Uterus (tissue), 2 donors: ENCODE results near the gene SPANXC.

ENCODE experiments used
- CTCF ChIP-seq, 4 experiments: fragments of 200-600 bp in 2 of 4; fragments of 450-650 bp in 2 of 4; sonication (generic) in 2 of 4; IDR thresholded peaks; one replicate each; pipeline ENCODE4 v1.5.1; 2016 to 2019; ENCODE audit warnings: antibody characterized with exemption in 4 of 4, mild to moderate bottlenecking in 2 of 4, moderate library complexity in 1 of 4
- POLR2A ChIP-seq, 2 donors: fragments of 450-650 bp; IDR thresholded peaks; one replicate each; pipeline ENCODE4 v1.6.1; 2016; ENCODE audit warnings: antibody characterized with exemption in 2 of 2, mild to moderate bottlenecking in 1 of 2, moderate library complexity in 1 of 2

GRCh38 chrX:141258080-141258479 lies 15.8 kb upstream of the SPANXC start:
- TF ChIP-seq CTCF (IDR thresholded peaks at IDR 0.05) (no peak), POLR2A (IDR thresholded peaks at IDR 0.05) (no peak)
